Caco-2 (cell line): ENCODE results near the gene ANKRD49. TPM values are rescaled to one million over a fixed set of nuclear protein-coding genes. Genes with fewer than 3 reads are reported as not detected.

Source experiments
- BruUV-seq: library from RNA; stranded (reverse); fragments of 400-500 nt; replicated peaks from 2 replicates; lab custom pipeline; 2021; lab: Mats Ljungman, UMichigan
- CTCF ChIA-PET: fragments of 300-600 bp; sonication (Branson Sonifier 250); formaldehyde crosslinking; loops from one replicate; lab custom pipeline; 2022; ENCODE audit warnings: antibody characterized with exemption; lab: Charles Lee
- POLR2A ChIA-PET: fragments of 300-600 bp; sonication (Branson Sonifier 250); formaldehyde crosslinking; loops from one replicate; lab custom pipeline; 2022; ENCODE audit warnings: antibody characterized with exemption; lab: Charles Lee
- DNase-seq, 2 experiments: peaks; one replicate each; pipeline versions ENCODE4 v3.0.0 to v3.0.0-alpha.2; 2020 to 2022
- H3K27me3 ChIP-seq: replicated peaks from 2 replicates; pipeline ENCODE4 v1.6.0; 2011; ENCODE audit warnings: low read length; ENCODE audit not compliant: control insufficient read depth, insufficient read depth
- H3K36me3 ChIP-seq: 2 replicates; pipeline ENCODE4 v1.5.1; 2011; ENCODE audit warnings: low read length; ENCODE audit not compliant: control insufficient read depth, insufficient read depth
- H3K4me1 ChIP-seq: fragments of 250-450 bp; sonication (Bioruptor Pico); 2 replicates; pipeline ENCODE4 v1.5.1; 2020; ENCODE audit warnings: mild to moderate bottlenecking
- H3K4me3 ChIP-seq: 2 replicates; pipeline ENCODE4 v1.5.1; 2011; ENCODE audit warnings: low read depth, mild to moderate bottlenecking, control low read depth, low read length
- H3K9me3 ChIP-seq: fragments of 250-450 bp; sonication (Bioruptor Pico); 2 replicates; pipeline ENCODE4 v1.5.1; 2020; ENCODE audit warnings: mild to moderate bottlenecking, moderate library complexity
- H3K27ac Mint-ChIP-seq: one replicate; pipeline ENCODE4 v1.8.0; 2022; ENCODE audit warnings: mixed read lengths; ENCODE audit not compliant: unreplicated experiment
- H3K27me3 Mint-ChIP-seq: one replicate; pipeline ENCODE4 v1.8.0; 2022; ENCODE audit warnings: mixed read lengths; ENCODE audit not compliant: insufficient read depth, unreplicated experiment
- H3K36me3 Mint-ChIP-seq: one replicate; pipeline ENCODE4 v1.8.0; 2022; ENCODE audit warnings: mild to moderate bottlenecking, mixed read lengths; ENCODE audit not compliant: insufficient read depth, unreplicated experiment
- H3K4me1 Mint-ChIP-seq: one replicate; pipeline ENCODE4 v1.8.0; 2022; ENCODE audit warnings: low read depth, mixed read lengths; ENCODE audit not compliant: unreplicated experiment
- H3K4me3 Mint-ChIP-seq: one replicate; pipeline ENCODE4 v1.8.0; 2022; ENCODE audit warnings: mild to moderate bottlenecking, moderate library complexity, mixed read lengths; ENCODE audit not compliant: unreplicated experiment
- H3K9me3 Mint-ChIP-seq: one replicate; pipeline ENCODE4 v1.8.0; 2022; ENCODE audit warnings: mixed read lengths; ENCODE audit not compliant: unreplicated experiment
- CTCF ChIP-seq, 2 experiments: fragments of 200-600 bp in 1 of 2; IDR thresholded peaks; 1 replicate in 1 of 2; 2 replicates in 1 of 2; pipeline versions ENCODE4 v1.5.1 to v1.8.0; 2011 to 2022; ENCODE audit warnings: antibody characterized with exemption in 1 of 2, control low read depth in 1 of 2, inconsistent platforms in 1 of 2, low read depth in 1 of 2, low read length in 1 of 2, mild to moderate bottlenecking in 1 of 2, moderate library complexity in 1 of 2; ENCODE audit not compliant: insufficient read depth in 1 of 2, severe bottlenecking in 1 of 2, unreplicated experiment in 1 of 2
- intact Hi-C: fragments of 100-400 bp; cut with micrococcal nuclease; formaldehyde crosslinking; loops from one replicate; pipeline ENCODE4 v1.10.0; 2022; ENCODE audit not compliant: unreplicated experiment
- total RNA-seq: library from RNA; stranded (reverse); gene quantifications from 2 replicates; pipeline ENCODE4 v1.2.3, GENCODE V29; 2022

ANKRD49 gene
- total RNA-seq, 1 experiment from 2014 or later = 29.2 TPM

- TF ChIP-seq CTCF (IDR thresholded peaks at IDR 0.05; ENCODE audit: insufficient read depth in 1 of 2, low read depth in 1 of 2, low read length in 1 of 2, severe bottlenecking in 1 of 2, unreplicated experiment in 1 of 2) = no peak
- POLR2A ChIA-PET = interaction anchor here (0.9 to 1.0 kb wide), 2 partner anchors 18 to 20 kb away, joined by 3 to 4 read pairs; partner anchors contain the start of gene FUT4
- no TSS peak for BruUV-seq
- Mint-ChIP-seq H3K27me3 (no peaks in the 10 kb centered on the region), H3K4me1 (peaks cover 13% of the 10 kb centered on the region), H3K9me3 (no peaks in the 10 kb centered on the region), H3K27ac (no peak overlapping the region), H3K36me3 (no peaks in the 10 kb centered on the region), H3K4me3 (no peak overlapping the region)
- Histone ChIP-seq H3K27me3 (no peaks in the 10 kb centered on the region), H3K4me3 (no peak overlapping the region), H3K9me3 (no peaks in the 10 kb centered on the region), H3K4me1 (peaks cover 32% of the 10 kb centered on the region), H3K36me3 (no peaks in the 10 kb centered on the region)
- CTCF ChIA-PET = interaction anchor here (0.6 to 1.5 kb wide), 2 partner anchors 18 to 41 kb away, joined by 3 read pairs; partner anchors contain the start of genes FUT4 and PIWIL4
- DNase-seq = no peak
- intact Hi-C loops = no loop called here
Observed at GRCh38 chr11:94525546-94526324, 32.0 kb downstream of the ANKRD49 start.

DNA sequence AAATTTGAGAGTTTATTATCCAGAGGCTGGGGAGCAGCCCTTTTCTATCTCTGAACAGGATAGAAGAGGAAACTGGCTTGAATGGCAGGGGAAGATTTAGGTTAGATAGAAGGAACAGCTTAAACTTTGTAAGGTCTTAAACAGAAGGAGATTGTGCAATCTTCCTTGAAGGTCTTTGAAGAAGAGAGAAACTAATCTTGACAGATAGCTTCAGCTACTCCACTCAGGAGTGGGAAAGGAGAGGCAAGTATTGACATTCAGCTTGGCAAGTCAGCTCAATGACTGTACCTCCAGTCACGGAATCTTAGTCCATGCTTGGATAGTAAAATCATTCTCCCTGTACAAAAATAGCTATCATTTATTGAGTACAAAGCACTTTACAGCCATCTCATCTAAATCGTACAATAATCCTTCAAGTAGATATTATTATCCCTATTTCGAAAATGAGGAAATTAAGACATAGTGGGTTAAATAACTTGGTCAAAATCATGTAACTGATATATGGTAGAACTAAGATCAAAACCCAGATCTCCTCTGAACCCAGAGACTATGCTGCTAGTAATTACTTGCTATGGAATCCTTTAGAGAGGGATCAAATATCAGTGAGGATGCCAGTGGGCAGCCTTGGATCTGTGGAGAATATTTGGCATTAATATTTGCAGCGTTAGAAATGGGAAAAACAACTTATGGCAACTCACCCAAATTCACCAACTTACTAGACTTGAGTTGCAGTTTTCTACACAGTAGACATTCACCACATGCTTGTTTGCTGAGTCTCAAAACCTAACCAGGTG is 33.1 kb downstream of the ANKRD49 start:
- Mint-ChIP-seq H3K36me3 (no peaks in the 10 kb centered on the region), H3K27me3 (no peaks in the 10 kb centered on the region), H3K4me1 (peaks cover 13% of the 10 kb centered on the region), H3K4me3 (no peak overlapping the region), H3K27ac (no peak overlapping the region), H3K9me3 (no peaks in the 10 kb centered on the region)
- H3K4me3 ChIP-seq = no peak overlapping the region
- H3K36me3 ChIP-seq = no peaks in the 10 kb centered on the region
- ChIA-PET CTCF (interaction anchor here (0.8 to 1.5 kb wide), 2 partner anchors 10 to 17 kb away, joined by 3 read pairs; partner anchors contain the start of gene FUT4), POLR2A (no interaction called here)
- no TSS peak for BruUV-seq
- intact Hi-C loops = no loop called here
- H3K27me3 ChIP-seq = no peaks in the 10 kb centered on the region
- TF ChIP-seq CTCF (IDR thresholded peaks at IDR 0.05; ENCODE audit: insufficient read depth in 1 of 2, low read depth in 1 of 2, low read length in 1 of 2, severe bottlenecking in 1 of 2, unreplicated experiment in 1 of 2) = no peak
- no peaks in the 10 kb centered on the region for H3K9me3 ChIP-seq
- H3K4me1 ChIP-seq = peaks cover 32% of the 10 kb centered on the region
- no peak for DNase-seq

- DNase-seq = no peak
- BruUV-seq = no TSS peak
- H3K4me3 Mint-ChIP-seq = no peak overlapping the region
- Histone ChIP-seq H3K27me3 (no peaks in the 10 kb centered on the region), H3K9me3 (no peaks in the 10 kb centered on the region), H3K36me3 (no peaks in the 10 kb centered on the region), H3K4me1 (peaks cover 32% of the 10 kb centered on the region), H3K4me3 (no peak overlapping the region)
- H3K4me1 Mint-ChIP-seq = peaks cover 13% of the 10 kb centered on the region
- intact Hi-C loops = no loop called here
- ChIA-PET CTCF (no interaction called here), POLR2A (no interaction called here)
- H3K27ac Mint-ChIP-seq = no peak overlapping the region
- no peaks in the 10 kb centered on the region for H3K27me3 Mint-ChIP-seq
- no peak for TF ChIP-seq CTCF (IDR thresholded peaks at IDR 0.05; ENCODE audit: insufficient read depth in 1 of 2, low read depth in 1 of 2, low read length in 1 of 2, severe bottlenecking in 1 of 2, unreplicated experiment in 1 of 2)
- no peaks in the 10 kb centered on the region for H3K36me3 Mint-ChIP-seq
- no peaks in the 10 kb centered on the region for H3K9me3 Mint-ChIP-seq
Observed at GRCh38 chr11:94528551-94528950, 34.8 kb downstream of the ANKRD49 start.
